ENCODE measurements around the gene ABCC3.
"Not testable (repeated sequence)": the region's sequence is repeated elsewhere in the genome, so short reads cannot be mapped to it uniquely, and the experiment has no call there.

Gene ABCC3

DNA sequence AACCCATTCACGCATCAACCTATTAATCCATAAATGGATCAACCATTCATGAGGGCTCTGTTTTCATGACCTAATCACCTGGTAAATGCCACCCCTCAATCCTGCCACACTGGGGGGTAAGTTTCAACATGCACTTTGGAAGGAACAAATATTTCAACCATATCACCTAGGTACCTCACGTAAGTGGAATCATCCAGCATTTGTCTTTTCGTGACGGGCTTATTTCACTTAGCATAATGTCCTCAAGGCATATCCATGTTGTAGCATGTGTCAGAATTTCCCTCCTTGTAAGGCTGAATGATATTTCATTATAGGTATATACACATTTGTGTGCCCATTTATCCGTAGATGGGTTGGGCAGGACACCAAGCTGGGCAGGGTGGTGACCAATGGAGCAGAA is 37.4 kb downstream of the ABCC3 start:
- no peak for DNase-seq

GRCh38 chr17:50672831-50673551 is 38.3 kb downstream of the ABCC3 start:
- DNase-seq, result no peak

- DNase-seq, result no peak
These were observed 40.5 kb downstream of the ABCC3 start for GRCh38 chr17:50675190-50675589.

- no peak for DNase-seq
These were observed 40.9 kb downstream of the ABCC3 start for GRCh38 chr17:50675627-50676026.

- DNase-seq, result no peak
These were observed 41.6 kb downstream of the ABCC3 start for GRCh38 chr17:50676065-50676975.

GRCh38 chr17:50677851-50678375 is 43.2 kb downstream of the ABCC3 start:
- DNase-seq, result no peak

DNA sequence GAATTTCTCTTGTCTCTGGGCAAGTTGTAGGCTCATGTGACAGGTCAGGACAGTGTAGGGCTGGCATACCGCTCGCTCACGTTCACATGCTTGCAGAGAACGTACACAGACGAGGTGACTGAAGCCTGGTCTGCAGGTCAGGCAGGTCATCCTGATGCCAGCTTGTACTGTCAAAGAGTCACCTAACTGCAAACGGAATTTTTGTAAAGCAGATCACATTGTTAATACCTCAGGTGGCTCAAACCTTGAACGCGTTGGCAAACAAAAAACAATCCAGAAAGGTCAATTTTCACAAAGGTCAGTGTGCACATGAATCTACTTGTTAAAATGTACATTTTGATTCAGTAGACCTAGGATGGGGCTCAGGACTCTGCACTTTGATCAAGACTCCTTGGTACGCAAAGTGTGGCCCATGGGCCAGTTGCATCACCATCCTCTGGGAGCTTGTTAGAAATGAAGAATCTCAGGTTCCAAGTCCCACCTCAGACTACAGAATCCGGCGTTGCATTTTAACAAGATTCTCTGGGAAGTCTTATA is 44.4 kb downstream of the ABCC3 start:
- no peak for DNase-seq

GRCh38 chr17:50680126-50680525 is 45.4 kb downstream of the ABCC3 start:
- no peak for DNase-seq

- not testable (repeated sequence) for DNase-seq
These were observed 46.0 kb downstream of the ABCC3 start for GRCh38 chr17:50680543-50681262.

DNA sequence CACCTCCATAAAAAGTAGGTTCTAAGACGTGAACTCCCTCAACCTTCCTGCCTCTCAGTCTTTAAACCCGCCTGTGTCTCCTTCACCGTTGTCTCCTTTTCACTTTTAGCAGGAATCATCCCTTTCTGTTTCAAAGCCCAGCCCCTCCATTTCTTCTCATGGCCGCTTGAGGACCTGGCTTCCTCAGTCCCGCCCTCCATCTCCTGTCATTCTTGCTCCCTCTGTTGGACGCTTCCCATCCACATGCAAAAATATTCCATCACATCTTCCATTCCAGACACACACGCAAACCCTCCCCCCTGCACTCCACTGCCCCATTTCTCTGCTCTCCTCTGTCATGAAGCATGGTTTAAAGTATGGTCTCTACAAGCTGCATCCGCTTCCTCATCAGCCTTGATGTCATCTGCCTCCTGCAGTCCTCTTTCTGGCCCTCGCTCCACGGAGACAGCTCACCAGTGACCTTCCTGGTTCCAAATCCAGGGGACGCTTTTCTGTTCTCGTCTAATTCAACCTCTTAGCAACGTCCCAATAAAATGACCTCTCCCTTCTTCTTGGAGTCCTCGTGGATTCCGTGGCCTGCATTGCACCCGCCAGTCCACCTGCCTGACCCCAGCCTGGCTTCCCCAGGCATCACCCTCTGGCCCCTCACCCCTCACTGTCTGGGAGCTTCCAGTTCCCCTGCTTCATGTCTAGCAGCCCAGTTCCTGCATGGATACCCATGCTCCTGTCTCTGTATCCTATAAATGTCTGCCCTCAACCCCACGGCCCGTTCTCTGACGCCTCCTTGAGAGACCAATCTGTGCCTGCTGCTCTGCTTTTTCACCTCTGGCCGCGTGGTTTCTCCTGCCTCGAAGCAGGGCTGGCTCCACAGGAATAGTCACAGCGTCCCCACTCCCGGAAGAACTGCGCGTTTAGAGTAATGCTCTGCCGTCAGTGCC is 46.9 kb downstream of the ABCC3 start:
- DNase-seq, result no peak

GRCh38 chr17:50682441-50682840 is 47.8 kb downstream of the ABCC3 start:
- DNase-seq, result no peak

DNA sequence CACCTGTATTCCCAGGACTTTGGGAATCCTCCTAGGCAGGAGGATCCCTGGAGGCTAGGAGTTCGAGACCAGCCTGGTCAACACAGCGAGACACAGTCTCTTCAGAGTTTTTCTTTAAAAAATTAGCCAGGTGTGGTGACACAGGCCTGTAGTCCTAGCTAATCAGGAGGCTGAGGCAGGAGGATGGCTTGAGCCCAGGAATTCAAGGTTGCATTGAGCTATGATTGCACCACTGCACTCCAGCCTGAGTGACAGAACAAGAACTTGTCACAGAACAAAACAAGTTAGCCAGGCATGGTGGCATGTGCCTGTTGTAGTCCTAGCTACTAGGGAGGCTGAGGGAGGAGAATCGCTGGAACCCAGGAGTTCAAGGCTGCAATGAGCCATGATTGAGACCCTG is 48.3 kb downstream of the ABCC3 start:
- no peak for DNase-seq

DNA sequence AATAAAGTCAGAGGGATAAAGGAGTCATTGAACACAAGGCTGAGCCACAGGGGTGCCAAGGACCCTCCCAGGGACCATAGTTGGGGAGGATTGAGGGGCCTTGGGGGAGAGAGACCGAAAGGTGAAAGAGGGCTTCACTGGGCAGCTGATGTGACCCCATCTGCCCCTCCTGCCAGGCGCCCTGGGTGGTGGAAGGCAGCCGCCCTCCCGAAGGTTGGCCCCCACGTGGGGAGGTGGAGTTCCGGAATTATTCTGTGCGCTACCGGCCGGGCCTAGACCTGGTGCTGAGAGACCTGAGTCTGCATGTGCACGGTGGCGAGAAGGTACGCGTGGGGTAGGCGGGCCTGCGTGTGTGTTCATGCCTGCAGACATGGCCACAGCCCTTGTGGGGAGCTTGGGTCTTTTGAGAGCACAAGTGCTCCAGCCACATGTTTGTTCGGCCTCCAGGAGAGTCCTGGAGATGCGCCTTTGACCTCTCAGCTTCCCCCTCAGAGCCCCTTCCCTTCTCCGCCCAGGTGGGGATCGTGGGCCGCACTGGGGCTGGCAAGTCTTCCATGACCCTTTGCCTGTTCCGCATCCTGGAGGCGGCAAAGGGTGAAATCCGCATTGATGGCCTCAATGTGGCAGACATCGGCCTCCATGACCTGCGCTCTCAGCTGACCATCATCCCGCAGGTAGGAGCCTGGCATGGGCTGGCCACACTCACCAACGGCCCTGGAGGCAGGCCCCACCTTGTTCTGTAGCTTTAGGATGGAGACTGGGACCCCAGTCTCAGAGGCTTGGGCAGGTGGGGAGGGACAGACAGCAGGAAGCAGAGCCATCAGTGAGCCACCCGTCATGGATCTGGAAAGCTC is 49.0 kb downstream of the ABCC3 start:
- no peak for DNase-seq

DNA sequence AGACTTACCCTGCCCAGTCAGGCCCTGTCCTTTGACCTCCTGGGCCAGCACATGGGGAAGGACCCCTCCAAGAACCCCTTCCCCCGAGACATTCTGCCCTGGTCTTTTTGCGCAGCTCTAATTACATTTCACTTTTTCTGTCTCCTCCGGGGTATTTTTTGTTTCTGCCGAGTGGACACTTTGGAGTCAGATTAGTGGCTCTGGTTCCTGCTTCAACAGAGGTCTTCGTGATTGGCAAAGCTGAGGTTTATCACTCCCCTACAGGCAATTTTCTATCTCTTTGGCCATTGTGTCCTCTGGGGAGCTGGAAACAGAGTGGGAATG is 49.6 kb downstream of the ABCC3 start:
- no peak for DNase-seq

DNA sequence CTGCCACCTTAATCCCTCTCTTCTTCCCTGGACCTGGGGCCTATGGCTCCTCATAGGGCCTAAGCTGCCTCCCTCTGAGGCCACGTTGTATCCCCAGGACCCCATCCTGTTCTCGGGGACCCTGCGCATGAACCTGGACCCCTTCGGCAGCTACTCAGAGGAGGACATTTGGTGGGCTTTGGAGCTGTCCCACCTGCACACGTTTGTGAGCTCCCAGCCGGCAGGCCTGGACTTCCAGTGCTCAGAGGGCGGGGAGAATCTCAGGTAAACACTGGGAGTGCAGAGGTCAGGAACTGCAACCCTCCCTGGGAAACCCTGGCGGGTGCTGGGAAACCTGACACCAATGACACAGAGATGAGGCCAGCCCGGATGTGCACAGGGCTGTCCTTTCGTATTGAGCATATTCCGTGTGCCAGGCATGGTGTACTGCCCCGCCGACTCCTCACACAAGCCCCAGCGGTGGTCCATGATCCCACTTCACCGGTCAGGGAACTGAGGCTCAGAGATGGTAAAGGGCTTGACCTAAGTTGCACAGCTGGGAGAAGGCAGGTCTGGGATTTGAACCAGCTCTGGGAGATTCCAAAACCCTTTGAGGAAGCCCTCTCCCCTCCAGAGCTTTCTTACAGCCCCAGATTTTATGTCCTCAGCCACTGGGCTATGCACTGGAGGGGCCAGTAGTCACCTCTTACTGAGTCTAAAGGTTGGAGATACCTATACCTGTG is 50.1 kb downstream of the ABCC3 start:
- DNase-seq, result no peak

DNA sequence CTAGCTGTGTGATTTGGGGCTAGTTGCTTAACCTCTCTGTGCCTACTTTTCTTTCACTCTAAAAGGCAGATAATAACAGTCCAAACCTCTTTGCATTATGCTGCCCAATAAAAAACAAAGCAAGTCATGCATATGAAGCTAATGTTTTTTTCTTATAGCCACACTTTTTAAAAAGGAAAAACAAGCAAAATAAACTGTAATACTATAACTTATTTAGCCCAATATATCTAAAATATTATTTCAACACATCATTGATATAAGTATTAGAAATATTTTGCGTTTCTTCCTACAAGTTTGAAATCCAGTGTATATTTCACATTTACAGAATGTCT is 50.6 kb downstream of the ABCC3 start:
- DNase-seq, result no peak

DNA sequence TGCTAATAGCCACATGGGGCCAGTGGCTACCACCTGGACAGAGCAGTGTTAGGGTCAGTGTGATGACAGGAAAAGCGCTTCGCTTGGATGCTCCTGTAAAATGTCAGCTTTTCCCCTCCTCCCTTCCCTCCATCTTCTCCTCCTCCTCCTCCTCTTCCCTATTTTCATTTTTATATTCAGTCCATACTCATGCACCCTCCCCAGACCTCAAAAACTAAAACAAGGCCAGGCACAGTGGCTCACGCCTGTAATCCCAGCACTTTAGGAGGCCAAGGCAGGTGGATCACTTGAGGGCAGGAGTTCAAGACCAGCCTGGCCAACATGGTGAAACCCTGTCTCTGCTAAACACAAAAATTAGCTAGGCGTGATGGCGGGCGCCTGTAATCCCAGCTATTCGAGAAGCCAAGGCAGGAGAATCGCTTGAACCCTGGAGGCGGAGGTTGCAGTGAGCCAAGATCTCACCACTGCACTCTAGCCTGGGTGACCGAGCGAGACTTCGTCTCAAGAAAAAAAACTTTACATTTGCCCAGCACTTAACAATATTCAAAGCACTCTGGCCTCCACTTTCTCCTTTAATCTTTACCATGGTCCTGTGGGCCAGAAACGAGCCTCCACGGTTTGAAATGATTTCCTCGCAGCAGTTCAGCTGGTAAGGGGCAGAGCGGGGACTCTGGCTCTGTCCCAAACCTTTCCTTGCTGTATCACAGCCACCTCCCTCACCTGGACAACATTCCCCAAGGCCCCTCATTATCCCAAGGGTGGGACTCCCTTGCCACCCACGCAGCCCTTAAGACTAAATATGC is 51.2 kb downstream of the ABCC3 start:
- no peak for DNase-seq

GRCh38 chr17:50686494-50687199 is 52.0 kb downstream of the ABCC3 start:
- no peak for DNase-seq
